HEK293T (cell line): ENCODE data around the gene SHISA6.

ENCODE experiments used
- CTCF ChIA-PET: fragments of 350-600 bp; formaldehyde crosslinking; extraction: SDS; loops from one replicate; lab custom pipeline; 2021; ENCODE audit warnings: antibody characterized with exemption, inconsistent platforms; lab: Yijun Ruan, JAX
- POLR2A ChIA-PET: fragments of 350-600 bp; formaldehyde crosslinking; extraction: SDS; loops from one replicate; lab custom pipeline; 2020; ENCODE audit warnings: antibody characterized with exemption, inconsistent platforms; lab: Yijun Ruan, JAX
- DNase-seq: peaks from one replicate; pipeline ENCODE4 v3.0.0; 2012; ENCODE audit warnings: mixed read lengths; ENCODE audit errors: extremely low spot score
- ARNT ChIP-seq: fragments of 450-650 bp; IDR thresholded peaks from 2 replicates; pipeline ENCODE4 v1.6.1; 2017; ENCODE audit warnings: mild to moderate bottlenecking
- BHLHE40 ChIP-seq: fragments of 450-650 bp; IDR thresholded peaks from 2 replicates; pipeline ENCODE4 v1.6.1; 2016; ENCODE audit warnings: mild to moderate bottlenecking, moderate library complexity, borderline replicate concordance
- CTBP1 ChIP-seq: fragments of 450-650 bp; IDR thresholded peaks from 2 replicates; pipeline ENCODE4 v1.6.1; 2016; ENCODE audit warnings: borderline replicate concordance
- ELF4 ChIP-seq: fragments of 450-650 bp; IDR thresholded peaks from 2 replicates; pipeline ENCODE4 v1.6.1; 2017; ENCODE audit warnings: antibody characterized with exemption
- FOXA1 ChIP-seq: fragments of 450-650 bp; IDR thresholded peaks from 2 replicates; pipeline ENCODE4 v1.6.1; 2016; ENCODE audit warnings: mild to moderate bottlenecking
- FOXK2 ChIP-seq: fragments of 450-650 bp; IDR thresholded peaks from 2 replicates; pipeline ENCODE4 v1.6.1; 2016; ENCODE audit warnings: mild to moderate bottlenecking
- FOXM1 ChIP-seq: fragments of 450-650 bp; IDR thresholded peaks from 2 replicates; pipeline ENCODE4 v1.6.1; 2017; ENCODE audit warnings: mild to moderate bottlenecking, borderline replicate concordance
- HDGF ChIP-seq: fragments of 450-650 bp; IDR thresholded peaks from 2 replicates; pipeline ENCODE4 v1.6.1; 2017; ENCODE audit warnings: antibody characterized with exemption, borderline replicate concordance
- L3MBTL2 ChIP-seq: fragments of 450-650 bp; conservative IDR thresholded peaks from 2 replicates; pipeline ENCODE4 v1.6.1; 2016; ENCODE audit warnings: mild to moderate bottlenecking
- LEF1 ChIP-seq: fragments of 450-650 bp; IDR thresholded peaks from 2 replicates; pipeline ENCODE4 v1.6.1; 2017; ENCODE audit warnings: mild to moderate bottlenecking, borderline replicate concordance
- NFRKB ChIP-seq: fragments of 450-650 bp; IDR thresholded peaks from 2 replicates; pipeline ENCODE4 v1.6.1; 2016; ENCODE audit warnings: mild to moderate bottlenecking, moderate library complexity
- PKNOX1 ChIP-seq: fragments of 450-650 bp; IDR thresholded peaks from 2 replicates; pipeline ENCODE4 v1.6.1; 2016
- SP1 ChIP-seq: fragments of 450-650 bp; IDR thresholded peaks from 2 replicates; pipeline ENCODE4 v1.6.1; 2017
- SUZ12 ChIP-seq: fragments of 450-650 bp; IDR thresholded peaks from 2 replicates; pipeline ENCODE4 v1.6.1; 2016; ENCODE audit warnings: mild to moderate bottlenecking
- TARDBP ChIP-seq: fragments of 450-650 bp; IDR thresholded peaks from 2 replicates; pipeline ENCODE4 v1.6.1; 2016
- ZNF384 ChIP-seq: fragments of 450-650 bp; IDR thresholded peaks from 2 replicates; pipeline ENCODE4 v1.6.1; 2016

Gene SHISA6

GRCh38 chr17:11274106-11274505 lies 33.1 kb downstream of the SHISA6 start:
- ChIA-PET CTCF (no interaction called here), POLR2A (no interaction called here)
- no peak for DNase-seq
- no peak for TF ChIP-seq L3MBTL2
- no peak for TF ChIP-seq FOXA1
- no peak for TF ChIP-seq SUZ12
- no peak for TF ChIP-seq NFRKB
- no peak for TF ChIP-seq BHLHE40
- TF ChIP-seq PKNOX1, result no peak
- no peak for TF ChIP-seq SP1
- TF ChIP-seq TARDBP, result no peak
- no peak for TF ChIP-seq FOXK2
- TF ChIP-seq ELF4, result no peak
- no peak for TF ChIP-seq HDGF
- TF ChIP-seq LEF1, result no peak
- no peak for TF ChIP-seq CTBP1
- no peak for TF ChIP-seq ZNF384

DNA sequence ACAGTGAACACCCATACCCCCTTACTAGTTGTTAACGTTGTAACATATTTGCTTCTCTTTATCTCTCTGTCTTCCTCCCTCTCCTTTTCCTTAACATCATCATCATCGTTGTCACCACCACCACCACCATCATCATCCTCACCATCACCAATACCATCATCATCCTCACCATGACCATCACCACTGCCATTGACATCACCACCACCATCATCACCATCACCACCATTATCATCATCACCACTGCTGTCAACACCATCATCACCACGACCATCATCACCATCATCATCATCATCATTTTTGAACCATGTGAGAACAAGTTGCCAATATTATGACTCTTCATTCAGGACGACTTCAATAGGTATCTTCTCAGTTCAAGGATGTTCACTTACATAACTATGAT lies 35.5 kb downstream of the SHISA6 start:
- no peak for DNase-seq
- CTCF ChIA-PET, result no interaction called here
- TF ChIP-seq SUZ12 (no peak), CTBP1 (no peak), LEF1 (no peak), BHLHE40 (no peak), FOXM1 (no peak), ZNF384 (no peak), HDGF (no peak), TARDBP (no peak), ELF4 (no peak), L3MBTL2 (no peak), NFRKB (no peak), FOXA1 (no peak), PKNOX1 (no peak), FOXK2 (no peak)
- POLR2A ChIA-PET, result no interaction called here

DNA sequence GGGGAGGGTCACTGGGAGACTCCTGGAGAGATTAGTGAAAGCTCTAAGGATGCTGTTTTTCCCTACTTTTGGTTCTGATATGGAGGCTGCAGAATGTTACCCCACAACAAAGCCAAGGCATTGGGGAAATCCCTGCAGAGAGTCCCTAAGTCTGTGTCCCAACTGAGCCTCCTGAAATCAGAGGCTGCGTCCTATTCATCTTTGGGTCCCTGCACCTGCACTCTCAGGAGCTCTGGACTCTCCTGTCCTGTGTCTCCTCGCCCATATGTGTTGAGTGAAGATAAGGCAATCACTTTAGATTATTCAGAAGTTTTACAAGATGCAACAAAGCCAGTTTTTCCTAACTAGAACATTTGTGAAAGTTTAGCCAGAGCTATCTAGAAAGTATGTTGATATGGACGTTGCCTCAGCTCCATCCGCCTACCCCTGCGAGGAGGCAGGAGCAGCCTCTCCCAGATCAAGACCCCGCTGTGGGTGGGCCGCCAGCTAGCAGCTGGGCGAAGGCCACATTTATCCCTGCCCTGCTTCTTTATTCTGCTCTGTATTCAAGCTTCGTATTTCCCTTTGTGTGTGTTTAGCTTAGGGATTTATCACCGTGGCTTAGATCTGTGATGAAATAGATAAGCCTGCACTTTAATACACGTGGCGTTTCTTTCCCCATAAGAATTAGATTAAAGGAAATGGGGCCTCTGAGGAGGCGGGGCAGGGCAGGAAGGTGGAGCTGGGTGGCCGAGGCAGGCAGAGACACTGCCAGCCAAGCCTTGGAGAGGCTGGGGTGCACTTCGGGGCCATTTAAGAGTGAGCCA lies 37.4 kb downstream of the SHISA6 start:
- DNase-seq, result no peak
- no peak for TF ChIP-seq ARNT
- TF ChIP-seq SP1, result no peak
- no peak for TF ChIP-seq FOXM1
- no peak for TF ChIP-seq FOXA1
- no peak for TF ChIP-seq FOXK2
- no peak for TF ChIP-seq BHLHE40
- no peak for TF ChIP-seq NFRKB
- no peak for TF ChIP-seq ZNF384
- TF ChIP-seq LEF1, result no peak
- no peak for TF ChIP-seq L3MBTL2
- POLR2A ChIA-PET, result no interaction called here
- CTCF ChIA-PET, result interaction anchor here (0.6 kb wide), 1 partner anchor 657 kb away, joined by 3 read pairs; no protein-coding TSS in a partner anchor

- ChIA-PET CTCF (no interaction called here), POLR2A (no interaction called here)
- no peak for DNase-seq
- TF ChIP-seq NFRKB (no peak), L3MBTL2 (no peak), HDGF (no peak), LEF1 (no peak), ELF4 (no peak), SUZ12 (no peak), TARDBP (no peak), SP1 (no peak), BHLHE40 (no peak), FOXM1 (no peak), ZNF384 (no peak), CTBP1 (no peak), FOXK2 (no peak), PKNOX1 (no peak)
These were observed 37.9 kb downstream of the SHISA6 start for GRCh38 chr17:11278992-11279270.

DNA sequence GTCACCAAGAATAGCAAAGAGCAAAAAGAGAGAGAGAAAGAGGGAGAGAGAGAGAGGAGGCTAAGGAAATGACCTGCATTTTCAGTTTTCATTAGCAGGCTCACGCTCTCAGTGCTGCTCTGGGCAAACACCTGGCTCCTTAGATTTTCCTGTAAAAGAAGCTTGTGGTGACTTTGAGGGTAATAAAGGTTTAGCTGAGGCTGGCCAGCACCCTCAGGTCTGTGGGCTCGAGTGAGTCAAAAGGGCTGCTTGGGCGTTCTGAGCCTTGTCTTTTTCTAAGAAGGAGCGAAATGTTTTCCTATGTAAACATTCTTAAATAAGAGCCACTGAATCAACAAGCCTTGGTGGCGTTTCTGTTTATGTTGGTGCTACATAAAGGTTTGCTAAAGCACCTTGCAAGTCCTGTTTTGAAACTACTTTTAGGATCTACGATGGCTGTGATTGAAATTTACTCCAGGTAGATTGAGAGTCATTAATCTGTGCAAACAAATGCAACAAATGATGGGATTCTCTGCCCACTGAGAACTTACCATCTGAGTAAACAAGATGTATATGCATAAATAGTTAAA lies 38.8 kb downstream of the SHISA6 start:
- no peak for DNase-seq
- ChIA-PET CTCF (no interaction called here), POLR2A (no interaction called here)
- TF ChIP-seq FOXK2, result no peak
- no peak for TF ChIP-seq TARDBP
- TF ChIP-seq SP1, result no peak
- TF ChIP-seq ZNF384, result no peak
- TF ChIP-seq CTBP1, result no peak
- TF ChIP-seq HDGF, result no peak
- no peak for TF ChIP-seq ELF4
- TF ChIP-seq FOXM1, result no peak
- no peak for TF ChIP-seq SUZ12

- no peak for DNase-seq
- CTCF ChIA-PET, result no interaction called here
- POLR2A ChIA-PET, result no interaction called here
- TF ChIP-seq NFRKB, result no peak
- TF ChIP-seq ZNF384, result no peak
- TF ChIP-seq ARNT, result no peak
- no peak for TF ChIP-seq L3MBTL2
- TF ChIP-seq SP1, result no peak
- TF ChIP-seq HDGF, result no peak
- TF ChIP-seq ELF4, result no peak
- no peak for TF ChIP-seq FOXK2
- no peak for TF ChIP-seq PKNOX1
- TF ChIP-seq LEF1, result no peak
- no peak for TF ChIP-seq SUZ12
- no peak for TF ChIP-seq FOXM1
- no peak for TF ChIP-seq CTBP1
- TF ChIP-seq BHLHE40, result no peak
- no peak for TF ChIP-seq FOXA1
These were observed 41.6 kb downstream of the SHISA6 start for GRCh38 chr17:11282586-11282985.
